Thyroid gland (tissue), 4 donors: ENCODE data around the gene ADRA2C. TPM values are rescaled to one million over a fixed set of nuclear protein-coding genes. Genes with fewer than 3 reads are reported as not detected.

Experiments
- DNase-seq, 2 donors: peaks; one replicate each; pipeline ENCODE4 v3.0.0-alpha.2; 2019
- H3K27ac ChIP-seq, 3 donors: fragments of 200-600 bp; sonication (generic); 1 replicate in 2 of 3; 2 replicates in 1 of 3; pipeline ENCODE4 v1.5.1; 2016 to 2019; ENCODE audit warnings: mild to moderate bottlenecking in 1 of 3, moderate library complexity in 1 of 3
- H3K27me3 ChIP-seq: fragments of 200-600 bp; sonication (generic); one replicate; pipeline ENCODE4 v1.5.1; 2019
- H3K36me3 ChIP-seq, 2 donors: fragments of 200-600 bp; sonication (generic); one replicate each; pipeline ENCODE4 v1.5.1; 2016 to 2019
- H3K4me1 ChIP-seq, 2 donors: fragments of 200-600 bp; sonication (generic); one replicate each; pipeline ENCODE4 v1.5.1; 2017 to 2019
- H3K4me3 ChIP-seq, 3 donors: fragments of 200-600 bp; sonication (generic); replicated peaks in 1 of 3; 1 replicate in 2 of 3; 2 replicates in 1 of 3; pipeline ENCODE4 v1.5.1; 2016; ENCODE audit warnings: mild to moderate bottlenecking in 1 of 3
- H3K9me3 ChIP-seq: fragments of 200-600 bp; sonication (generic); one replicate; pipeline ENCODE4 v1.5.1; 2017
- POLR2A ChIP-seq, 2 donors: fragments of 450-650 bp; IDR thresholded peaks; one replicate each; pipeline ENCODE4 v1.6.1; 2017; ENCODE audit warnings: antibody characterized with exemption in 2 of 2, mild to moderate bottlenecking in 2 of 2, moderate library complexity in 1 of 2
- WGBS, 2 donors: methylation state at CpG; one replicate each; pipeline ENCODE4 v1.1.5; 2017; 5-methylcytosine and 5-hydroxymethylcytosine counted together
- intact Hi-C: fragments of 100-400 bp; cut with DNase I; formaldehyde crosslinking; loops from one replicate; pipeline ENCODE4 v1.15.1; 2023
- total RNA-seq, 4 donors: library from RNA; depleted of rRNA; stranded (reverse); fragments of >200 nt; gene quantifications; one replicate each; pipeline ENCODE4 v1.2.3, GENCODE V29; 2016
- TF ChIP-seq, protein P1 (sequence below), 6 experiments: fragments of 200-600 bp in 3 of 6; fragments of 450-650 bp in 3 of 6; sonication (generic) in 3 of 6; IDR thresholded peaks; one replicate each; pipeline ENCODE4 v1.5.1; 2016 to 2019; ENCODE audit warnings: antibody characterized with exemption in 6 of 6, mild to moderate bottlenecking in 2 of 6, inconsistent platforms in 1 of 6, moderate library complexity in 1 of 6

The ADRA2C gene
- total RNA-seq, 4 donors from 2014 or later = 0.45 to 3.5 (median 1.1) TPM

DNA sequence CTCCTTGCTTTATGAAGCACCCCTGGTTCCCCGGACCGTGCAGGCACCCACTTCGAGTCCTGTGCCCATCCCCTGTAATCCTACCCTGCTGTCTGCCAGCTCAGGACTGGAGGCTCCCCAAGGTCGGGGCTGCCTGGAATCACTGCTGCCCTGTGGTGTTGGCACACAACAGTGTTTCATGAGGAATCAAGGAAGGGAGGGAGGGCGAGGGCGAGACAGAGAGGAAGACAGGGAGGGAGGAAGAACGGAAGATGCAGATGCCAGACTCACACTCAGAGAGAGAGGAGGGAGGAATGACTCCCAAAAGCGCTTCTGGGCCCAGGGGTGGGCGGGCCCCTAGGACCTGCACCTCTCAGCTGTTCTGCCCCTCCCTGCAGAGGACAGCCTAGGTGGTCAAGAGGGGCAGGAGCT lies 42.9 kb upstream of the ADRA2C start:
- Histone ChIP-seq H3K27ac (no peak overlapping the region), H3K9me3 (no peaks in the 10 kb centered on the region), H3K4me3 (no peak overlapping the region), H3K4me1 (no peaks in the 10 kb centered on the region), H3K27me3 (no peaks in the 10 kb centered on the region), H3K36me3 (no peaks in the 10 kb centered on the region)
- intact Hi-C loops = no loop called here
- DNase-seq = no peak
- TF ChIP-seq, protein P1, sequence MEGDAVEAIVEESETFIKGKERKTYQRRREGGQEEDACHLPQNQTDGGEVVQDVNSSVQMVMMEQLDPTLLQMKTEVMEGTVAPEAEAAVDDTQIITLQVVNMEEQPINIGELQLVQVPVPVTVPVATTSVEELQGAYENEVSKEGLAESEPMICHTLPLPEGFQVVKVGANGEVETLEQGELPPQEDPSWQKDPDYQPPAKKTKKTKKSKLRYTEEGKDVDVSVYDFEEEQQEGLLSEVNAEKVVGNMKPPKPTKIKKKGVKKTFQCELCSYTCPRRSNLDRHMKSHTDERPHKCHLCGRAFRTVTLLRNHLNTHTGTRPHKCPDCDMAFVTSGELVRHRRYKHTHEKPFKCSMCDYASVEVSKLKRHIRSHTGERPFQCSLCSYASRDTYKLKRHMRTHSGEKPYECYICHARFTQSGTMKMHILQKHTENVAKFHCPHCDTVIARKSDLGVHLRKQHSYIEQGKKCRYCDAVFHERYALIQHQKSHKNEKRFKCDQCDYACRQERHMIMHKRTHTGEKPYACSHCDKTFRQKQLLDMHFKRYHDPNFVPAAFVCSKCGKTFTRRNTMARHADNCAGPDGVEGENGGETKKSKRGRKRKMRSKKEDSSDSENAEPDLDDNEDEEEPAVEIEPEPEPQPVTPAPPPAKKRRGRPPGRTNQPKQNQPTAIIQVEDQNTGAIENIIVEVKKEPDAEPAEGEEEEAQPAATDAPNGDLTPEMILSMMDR (IDR thresholded peaks at IDR 0.05) = no peak
- TF ChIP-seq POLR2A (IDR thresholded peaks at IDR 0.05) = no peak
- WGBS, 2 donors = 82 to 86% methylated on average over 7 to 9 of the region's 9 CpGs

DNA sequence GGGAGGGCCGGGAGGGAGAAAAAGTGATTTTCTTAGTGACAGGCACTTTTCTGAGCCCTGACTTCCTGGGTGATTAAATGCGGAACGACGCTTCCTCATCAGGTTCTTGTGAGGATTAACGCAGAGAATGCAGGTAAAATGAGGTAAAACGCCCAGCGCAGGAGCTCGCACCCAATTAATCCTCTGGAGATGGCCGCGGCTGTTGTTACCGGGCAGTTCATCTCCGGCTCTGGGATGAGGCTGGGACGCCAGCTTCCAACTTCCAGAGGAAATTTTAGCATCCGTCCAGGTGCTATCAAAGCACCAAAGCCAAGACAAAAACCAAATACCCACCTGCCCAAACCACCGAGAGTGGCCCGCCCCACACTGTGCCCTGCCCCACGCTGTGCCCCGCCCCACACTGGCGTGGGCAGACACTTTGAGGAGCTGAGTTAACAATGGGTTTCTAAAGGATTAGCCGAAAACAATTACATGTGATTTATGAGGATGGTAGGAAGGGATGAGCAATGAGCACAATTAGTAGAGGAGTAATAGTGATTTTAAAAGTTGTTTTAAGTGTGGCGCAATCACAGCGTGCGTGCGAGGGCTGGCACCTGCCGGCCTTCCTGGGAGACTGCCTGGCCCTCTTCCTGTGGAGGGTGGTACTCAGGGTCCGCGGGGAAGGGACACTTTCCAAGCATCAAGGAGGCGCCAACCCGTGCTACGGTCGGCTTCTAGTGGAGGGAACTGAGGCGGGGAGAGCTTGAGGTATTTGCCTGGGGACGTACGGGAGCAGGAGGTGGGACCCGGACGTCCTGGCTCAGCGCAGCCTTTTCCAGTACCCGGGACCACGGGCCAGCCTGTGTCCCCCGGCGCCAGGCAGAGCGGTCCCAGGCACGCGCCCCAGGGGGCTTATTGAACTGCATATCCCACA lies 41.6 kb upstream of the ADRA2C start:
- no peak for TF ChIP-seq POLR2A (IDR thresholded peaks at IDR 0.05)
- TF ChIP-seq, protein P1 (IDR thresholded peaks at IDR 0.05) = no peak
- H3K4me3 ChIP-seq = no peak overlapping the region
- intact Hi-C loops = no loop called here
- H3K27me3 ChIP-seq = no peaks in the 10 kb centered on the region
- DNase-seq = no peak
- H3K4me1 ChIP-seq = no peaks in the 10 kb centered on the region
- no peaks in the 10 kb centered on the region for H3K9me3 ChIP-seq
- 11 to 25% methylated on average over 27 to 31 of the region's 44 CpGs for whole genome bisulfite sequencing, 2 donors
- H3K36me3 ChIP-seq = no peaks in the 10 kb centered on the region
- no peak overlapping the region for H3K27ac ChIP-seq

DNA sequence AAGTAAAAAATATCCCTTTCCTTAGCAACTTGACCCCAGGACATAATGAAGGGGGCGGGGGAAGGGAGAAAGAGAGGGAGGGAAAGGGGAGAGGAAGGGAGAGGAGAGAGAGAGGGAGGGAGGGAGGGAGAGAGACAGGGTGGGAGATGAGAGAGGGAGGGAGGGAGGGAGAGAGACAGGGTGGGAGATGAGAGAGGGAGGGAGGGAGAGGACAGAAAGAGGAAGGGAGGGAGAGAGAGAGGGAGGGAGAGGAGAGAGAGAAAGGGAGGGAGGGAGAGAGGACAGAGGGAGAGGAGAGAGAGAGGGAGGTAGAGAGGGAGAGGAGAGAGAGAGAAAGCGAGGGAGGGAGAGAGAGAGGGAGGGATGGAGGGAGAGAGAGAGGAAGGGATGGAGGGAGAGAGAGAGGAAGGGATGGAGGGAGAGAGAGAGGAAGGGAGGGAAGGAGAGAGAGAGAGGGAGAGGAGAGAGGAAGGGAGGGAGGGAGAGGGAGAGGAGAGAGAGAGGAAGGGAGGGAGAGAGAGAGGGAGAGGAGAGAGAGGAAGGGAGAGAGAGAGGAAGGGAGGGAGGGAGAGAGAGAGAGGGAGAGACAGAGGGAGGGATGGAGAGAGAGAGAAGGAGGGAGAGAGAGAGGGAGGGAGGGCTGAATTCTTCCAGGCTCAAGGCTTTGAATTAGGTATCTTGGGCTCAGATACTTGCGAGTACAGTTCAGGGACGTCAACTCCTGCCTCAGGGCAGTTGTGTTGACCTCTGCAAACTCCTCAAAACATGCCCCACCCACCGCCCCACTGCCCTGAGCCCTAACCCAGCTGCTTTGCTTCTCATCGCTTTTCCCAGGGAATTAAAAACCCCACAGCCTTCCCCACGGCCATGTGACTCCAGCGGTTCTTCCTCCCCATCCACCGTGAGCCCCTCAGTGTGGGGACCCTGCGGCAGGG lies 40.0 kb upstream of the ADRA2C start:
- intact Hi-C loops = no loop called here
- no peak for DNase-seq
- Histone ChIP-seq H3K27me3 (no peaks in the 10 kb centered on the region), H3K4me3 (no peak overlapping the region), H3K9me3 (no peaks in the 10 kb centered on the region), H3K27ac (no peak overlapping the region), H3K36me3 (no peaks in the 10 kb centered on the region), H3K4me1 (no peaks in the 10 kb centered on the region)
- TF ChIP-seq, protein P1 (IDR thresholded peaks at IDR 0.05) = no peak
- TF ChIP-seq POLR2A (IDR thresholded peaks at IDR 0.05) = no peak
- WGBS, 2 donors = 27 to 28% methylated on average over 8 of the region's 10 CpGs

DNA sequence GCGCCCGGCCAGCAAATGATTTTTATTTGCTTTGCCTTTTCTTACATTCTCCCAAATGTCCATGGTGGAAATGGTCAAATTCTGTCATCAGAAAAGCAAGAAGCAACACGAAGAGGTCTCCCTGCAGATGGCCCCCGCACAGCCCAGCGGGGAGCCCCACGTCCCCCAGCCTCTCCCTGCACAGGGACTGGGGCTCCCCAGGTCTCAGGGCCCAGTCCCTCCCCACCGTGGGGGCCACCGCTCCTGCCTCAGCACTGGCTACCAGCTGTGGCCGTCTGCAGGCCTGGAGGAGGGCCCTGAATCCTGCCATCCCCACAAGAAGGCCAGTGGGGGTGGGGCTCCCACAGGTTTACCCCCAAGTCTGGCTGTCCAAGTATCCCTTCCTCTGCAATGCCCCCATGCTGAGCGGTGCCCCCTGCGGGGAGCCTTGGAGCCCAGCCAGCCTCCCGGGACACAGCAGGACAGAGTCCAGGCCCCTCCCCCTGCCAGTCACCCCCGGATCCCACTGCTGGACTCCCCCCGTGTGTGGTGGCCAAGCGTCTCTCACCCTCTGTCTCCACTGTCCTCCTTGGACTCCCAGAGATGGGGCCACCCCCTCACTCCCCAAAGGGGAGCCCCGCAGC lies 38.2 kb upstream of the ADRA2C start:
- Histone ChIP-seq H3K9me3 (no peaks in the 10 kb centered on the region), H3K36me3 (no peaks in the 10 kb centered on the region), H3K4me3 (no peak overlapping the region), H3K27ac (no peak overlapping the region), H3K27me3 (no peaks in the 10 kb centered on the region), H3K4me1 (no peaks in the 10 kb centered on the region)
- WGBS, 2 donors = 78 to 87% methylated on average over 7 to 11 of the region's 16 CpGs
- TF ChIP-seq, protein P1 (IDR thresholded peaks at IDR 0.05) = no peak
- TF ChIP-seq POLR2A (IDR thresholded peaks at IDR 0.05) = no peak
- intact Hi-C loops = no loop called here
- no peak for DNase-seq
